Measurements from ENCODE around the gene TEX54.
A peak's percentile ranks its signal among the peaks of the same experiment; 100 is the strongest.
"Not testable (repeated sequence)": the region's sequence is repeated elsewhere in the genome, so short reads cannot be mapped to it uniquely, and the experiment has no call there.

Gene TEX54

DNA sequence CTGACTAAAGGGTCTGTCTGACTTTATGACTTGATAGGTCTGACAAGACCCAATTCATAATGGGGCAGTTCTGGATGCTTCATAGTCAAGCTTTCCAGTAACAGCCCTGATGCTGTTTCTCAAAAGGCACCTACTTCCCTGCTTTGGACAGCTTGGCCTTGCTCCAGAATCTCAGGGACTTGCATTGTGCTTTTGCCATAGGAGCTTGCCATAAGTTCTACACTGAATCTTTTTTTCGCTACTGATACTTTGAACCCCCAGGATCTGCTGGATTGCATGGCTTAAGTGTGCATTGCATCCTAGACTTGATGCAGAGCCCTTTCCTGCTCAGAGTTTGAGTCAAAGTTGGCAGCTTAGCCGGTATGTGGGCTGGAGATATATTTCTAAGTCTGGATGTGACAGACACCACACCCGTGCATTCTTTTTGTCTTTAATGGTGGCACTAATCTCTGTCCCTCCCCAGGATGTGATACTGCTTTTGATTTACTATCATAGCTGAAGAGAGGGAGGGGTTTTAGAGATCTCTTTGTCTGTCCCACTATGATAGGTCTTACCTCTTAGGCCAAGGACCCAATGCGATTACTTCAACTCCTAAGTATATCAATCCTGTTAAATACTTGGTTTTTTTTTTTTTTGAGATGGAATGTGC lies 31.2 kb upstream of the TEX54 start:
- Histone ChIP-seq H3K4me1 (peaks cover 2% of the 10 kb centered on the region), H3K9me3 (no peaks in the 10 kb centered on the region), H3K36me3 (peaks cover 8% of the 10 kb centered on the region), H3K27me3 (no peaks in the 10 kb centered on the region), H3K4me3 (ENCODE audit: low read depth, low read length) (no peak overlapping the region)
- TF ChIP-seq CTCF (IDR thresholded peaks at IDR 0.05; ENCODE audit: low read depth, low read length): no peak
- DNase-seq: no peak

GRCh38 chr11:62861564-62862192 lies 29.0 kb upstream of the TEX54 start:
- not testable (repeated sequence) for H3K9me3 ChIP-seq; H3K4me1 ChIP-seq; H3K27me3 ChIP-seq; H3K4me3 ChIP-seq (ENCODE audit: low read depth, low read length); DNase-seq; H3K36me3 ChIP-seq

- Histone ChIP-seq H3K36me3 (peaks cover 8% of the 10 kb centered on the region; the same call in 1 of the 2 replicates), H3K4me3 (ENCODE audit: low read depth, low read length) (no peak overlapping the region), H3K4me1 (peaks cover 2% of the 10 kb centered on the region), H3K27me3 (no peaks in the 10 kb centered on the region), H3K9me3 (no peaks in the 10 kb centered on the region)
- DNase-seq: no peak
- no peak for TF ChIP-seq CTCF (IDR thresholded peaks at IDR 0.05; ENCODE audit: low read depth, low read length)
Measured at GRCh38 chr11:62860835-62861563, 28.4 kb upstream of the TEX54 start.

- not testable (repeated sequence) for H3K9me3 ChIP-seq; H3K4me1 ChIP-seq; DNase-seq; H3K4me3 ChIP-seq (ENCODE audit: low read depth, low read length); H3K27me3 ChIP-seq
- peaks cover 21% of the 10 kb centered on the region for H3K36me3 ChIP-seq
Measured at GRCh38 chr11:62859281-62859703, 26.7 kb upstream of the TEX54 start.

DNA sequence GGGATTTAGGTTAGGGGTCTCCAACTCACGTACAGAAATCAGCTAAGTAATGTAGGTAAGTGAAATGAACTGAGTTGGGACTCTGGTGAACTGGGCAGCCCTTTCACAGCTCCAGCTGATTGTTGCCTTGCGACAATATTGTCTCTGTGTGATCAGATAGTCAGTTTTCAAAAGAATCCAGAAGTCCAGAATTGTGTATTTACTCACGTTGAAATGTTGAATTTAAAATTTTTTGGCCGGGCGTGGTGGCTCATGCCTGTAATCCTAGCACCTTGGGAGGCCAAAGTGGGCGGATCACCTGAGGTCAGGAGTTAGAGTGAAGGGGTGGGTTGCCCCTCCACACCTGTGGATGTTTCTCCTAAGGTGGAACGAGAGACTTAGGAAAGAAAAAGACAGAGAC lies 25.6 kb upstream of the TEX54 start:
- Histone ChIP-seq H3K36me3 (peaks cover 26% of the 10 kb centered on the region), H3K4me1 (peaks cover 2% of the 10 kb centered on the region), H3K27me3 (no peaks in the 10 kb centered on the region), H3K4me3 (ENCODE audit: low read depth, low read length) (peak overlapping the region; percentile 98), H3K9me3 (no peaks in the 10 kb centered on the region)
- DNase-seq: no peak
- TF ChIP-seq CTCF (IDR thresholded peaks at IDR 0.05; ENCODE audit: low read depth, low read length): no peak

GRCh38 chr11:62857541-62857982 lies 24.9 kb upstream of the TEX54 start:
- Histone ChIP-seq H3K27me3 (no peaks in the 10 kb centered on the region), H3K36me3 (peaks cover 30% of the 10 kb centered on the region), H3K4me1 (peaks cover 2% of the 10 kb centered on the region), H3K4me3 (ENCODE audit: low read depth, low read length) (peak overlapping the region; percentile 98), H3K9me3 (no peaks in the 10 kb centered on the region)
- DNase-seq: no peak
- no peak for TF ChIP-seq CTCF (IDR thresholded peaks at IDR 0.05; ENCODE audit: low read depth, low read length)
